ENCODE results near the gene DUSP15. TPM values are rescaled to one million over a fixed set of nuclear protein-coding genes. Genes with fewer than 3 reads are reported as not detected.

DUSP15 gene
- total and polyA plus RNA-seq, 2 of the 8 experiments (the other 6 are each of a cell fraction or from before 2014, with no cell fraction given): 0.91 to 3.2 TPM

DNA sequence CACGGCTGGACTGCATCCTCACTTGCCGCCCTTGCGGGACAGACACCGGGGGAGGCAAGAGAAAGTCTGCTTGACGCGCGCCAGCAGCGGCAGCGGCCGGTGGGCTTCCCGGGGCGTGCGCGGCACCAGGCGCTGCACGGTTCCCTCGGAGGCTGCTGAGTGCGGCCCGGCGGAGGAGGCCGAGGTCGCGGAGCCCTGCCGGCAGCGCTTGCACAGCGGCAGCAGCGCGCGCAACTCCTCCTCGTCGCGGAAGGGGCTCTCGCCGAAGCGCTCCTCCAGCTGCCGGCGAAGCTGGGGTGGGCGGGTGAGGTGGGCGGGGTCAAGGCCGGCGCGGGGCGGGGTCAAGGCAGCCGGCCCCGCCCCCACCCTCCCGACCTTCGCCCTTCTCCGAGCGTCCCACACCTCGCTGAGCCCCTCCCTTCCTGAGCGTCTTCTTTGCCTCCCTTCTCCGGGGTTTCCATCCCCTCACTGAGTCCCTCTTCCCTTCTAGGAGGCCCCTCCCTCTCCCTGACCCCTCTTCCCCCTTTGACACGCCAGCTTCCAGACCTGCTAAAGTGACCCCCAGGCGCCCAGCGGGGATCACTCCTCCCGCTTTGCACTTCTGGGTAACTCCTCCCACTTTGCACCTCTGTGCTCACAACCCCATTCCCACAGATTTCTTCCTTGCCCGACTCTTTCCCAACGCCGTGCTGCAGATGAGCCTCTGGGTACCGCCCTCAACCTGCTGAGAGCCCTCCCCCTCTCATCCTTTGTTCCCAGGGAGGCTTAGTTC is 8.8 kb downstream of the DUSP15 start (continued):
- TF ChIP-seq CBX8 (IDR thresholded peaks at IDR 0.05; ENCODE audit: borderline replicate concordance, low read depth, low read length) (no peak), CEBPB (IDR thresholded peaks at IDR 0.05; ENCODE audit: low read depth, low read length) (peak; percentile 68; the same call in 1 of the 2 replicates), JUN (IDR thresholded peaks at IDR 0.05; ENCODE audit: low read depth, low read length) (no peak), ZNF274 (IDR thresholded peaks at IDR 0.05; ENCODE audit: borderline replicate concordance, extremely low read depth, low read length) (no peak), BRCA1 (IDR thresholded peaks at IDR 0.05; ENCODE audit: low read depth, low read length) (no peak), SP2 (IDR thresholded peaks at IDR 0.05; ENCODE audit: low read length) (no peak), RFX5 (IDR thresholded peaks at IDR 0.05; ENCODE audit: borderline replicate concordance, low read depth, low read length) (no peak), GABPA (IDR thresholded peaks at IDR 0.05; ENCODE audit: borderline replicate concordance, insufficient read depth, low read length) (no peak), JUND (IDR thresholded peaks at IDR 0.05; ENCODE audit: low read length) (no peak), RNF2 (IDR thresholded peaks at IDR 0.05; ENCODE audit: borderline replicate concordance, low read depth, low read length, missing control alignments, poor library complexity, severe bottlenecking) (peak; percentile 44), HDAC2 (IDR thresholded peaks at IDR 0.05; ENCODE audit: borderline replicate concordance in 1 of 2, low read depth in 2 of 2, low read length in 2 of 2) (peak in 1 of 2 experiments; percentile 72; a peak in 3 of 4 replicates), HDAC6 (IDR thresholded peaks at IDR 0.05; ENCODE audit: low read depth, low read length) (no peak), FOSL1 (IDR thresholded peaks at IDR 0.05; ENCODE audit: insufficient read depth, low read depth, low read length) (no peak), TEAD4 (IDR thresholded peaks at IDR 0.05; ENCODE audit: low read depth, low read length) (no peak), PHF8 (conservative IDR thresholded peaks at IDR 0.05; ENCODE audit: low read depth, low read length) (peak; percentile 57), CREB1 (IDR thresholded peaks at IDR 0.05) (peak; percentile 57), BACH1 (IDR thresholded peaks at IDR 0.05; ENCODE audit: low read length) (no peak), NRF1 (IDR thresholded peaks at IDR 0.05; ENCODE audit: low read depth, low read length) (no peak), CBX5 (IDR thresholded peaks at IDR 0.05; ENCODE audit: low read depth, low read length) (no peak), POU5F1 (IDR thresholded peaks at IDR 0.05; ENCODE audit: low read depth, low read length) (no peak), MAX (IDR thresholded peaks at IDR 0.05) (no peak), SP1 (IDR thresholded peaks at IDR 0.05; ENCODE audit: low read depth, low read length) (no peak; the same call in none of the 2 replicates), SAP30 (IDR thresholded peaks at IDR 0.05; ENCODE audit: insufficient read depth, insufficient replicate concordance, low read length) (no peak), GTF2F1 (IDR thresholded peaks at IDR 0.05; ENCODE audit: borderline replicate concordance, low read depth, low read length) (no peak), CHD2 (IDR thresholded peaks at IDR 0.05; ENCODE audit: low read length) (peak; percentile 35; the same call in 1 of the 2 replicates)

Data from H1 (cell line).